Putamen (tissue), 1 donor: Measurements from ENCODE around the gene ZBTB20.

ENCODE experiments used
- DNase-seq: peaks from one replicate; pipeline ENCODE4 v3.0.0-alpha.2; 2016; ENCODE audit warnings: low spot score

ZBTB20 gene

GRCh38 chr3:115087512-115087911, 59.6 kb downstream of the ZBTB20 start:
- no peak for DNase-seq

GRCh38 chr3:115086344-115086743, 60.7 kb downstream of the ZBTB20 start:
- no peak for DNase-seq

- DNase-seq, result no peak
Measured at GRCh38 chr3:115085197-115085865, 61.8 kb downstream of the ZBTB20 start.

GRCh38 chr3:115084686-115085085, 62.4 kb downstream of the ZBTB20 start:
- DNase-seq, result no peak

GRCh38 chr3:115082260-115082659, 64.8 kb downstream of the ZBTB20 start:
- DNase-seq, result no peak

- no peak for DNase-seq
Measured at GRCh38 chr3:115081444-115081843, 65.6 kb downstream of the ZBTB20 start.

GRCh38 chr3:115077501-115078250, 69.4 kb downstream of the ZBTB20 start:
- no peak for DNase-seq

GRCh38 chr3:115074502-115074901, 72.6 kb downstream of the ZBTB20 start:
- no peak for DNase-seq

GRCh38 chr3:115072265-115073021, 74.6 kb downstream of the ZBTB20 start:
- no peak for DNase-seq

GRCh38 chr3:115071601-115072000, 75.5 kb downstream of the ZBTB20 start:
- DNase-seq, result peak; percentile 89

GRCh38 chr3:115071166-115071565, 75.9 kb downstream of the ZBTB20 start:
- no peak for DNase-seq

GRCh38 chr3:115068799-115069198, 78.3 kb downstream of the ZBTB20 start:
- no peak for DNase-seq

GRCh38 chr3:115062412-115062956, 84.6 kb downstream of the ZBTB20 start:
- no peak for DNase-seq

GRCh38 chr3:115062009-115062408, 85.1 kb downstream of the ZBTB20 start:
- DNase-seq, result peak; percentile 95

GRCh38 chr3:115052906-115053305, 94.2 kb downstream of the ZBTB20 start:
- DNase-seq, result no peak

- no peak for DNase-seq
Measured at GRCh38 chr3:115042351-115042750, 104.7 kb downstream of the ZBTB20 start.

GRCh38 chr3:115040673-115041286, 106.3 kb downstream of the ZBTB20 start:
- no peak for DNase-seq

- DNase-seq, result no peak
Measured at GRCh38 chr3:115040246-115040645, 106.8 kb downstream of the ZBTB20 start.

GRCh38 chr3:115038817-115039216, 108.3 kb downstream of the ZBTB20 start:
- no peak for DNase-seq

GRCh38 chr3:115022835-115023398, 124.2 kb downstream of the ZBTB20 start:
- DNase-seq, result no peak

GRCh38 chr3:115022199-115022598, 124.9 kb downstream of the ZBTB20 start:
- no peak for DNase-seq

- peak; percentile 49 for DNase-seq
Measured at GRCh38 chr3:115021061-115021460, 126.0 kb downstream of the ZBTB20 start.
